Upper lobe of left lung (tissue), 6 donors: ENCODE measurements around the gene CTTNBP2. TPM values are rescaled to one million over a fixed set of nuclear protein-coding genes. Genes with fewer than 3 reads are reported as not detected.

Source experiments
- ATAC-seq, 2 donors: fragments of 200-7000 bp; cut with Tn5 transposase; one replicate each; pipeline ENCODE4 v1.9.1; 2022; ENCODE audit warnings: mild to moderate bottlenecking in 2 of 2, moderate library complexity in 2 of 2; ENCODE audit not compliant: low FRiP score in 2 of 2
- DNase-seq, 2 donors: peaks; one replicate each; pipeline ENCODE4 v3.0.0-alpha.2; 2019 to 2020
- H3K27ac ChIP-seq, 4 donors: fragments of 200-600 bp; sonication (generic); one replicate each; pipeline ENCODE4 v1.5.1; 2016 to 2019
- H3K27me3 ChIP-seq, 4 donors: fragments of 200-600 bp; sonication (generic); one replicate each; pipeline ENCODE4 v1.5.1; 2017 to 2019
- H3K36me3 ChIP-seq, 4 donors: fragments of 200-600 bp; sonication (generic); one replicate each; pipeline ENCODE4 v1.5.1; 2016 to 2019
- H3K4me1 ChIP-seq, 4 donors: fragments of 200-600 bp; sonication (generic); one replicate each; pipeline ENCODE4 v1.5.1; 2018 to 2019
- H3K4me3 ChIP-seq, 4 donors: fragments of 200-600 bp; sonication (generic); one replicate each; pipeline ENCODE4 v1.5.1; 2017 to 2019; ENCODE audit warnings: mild to moderate bottlenecking in 2 of 4, moderate library complexity in 1 of 4
- H3K9me3 ChIP-seq, 4 donors: fragments of 200-600 bp; sonication (generic); one replicate each; pipeline ENCODE4 v1.5.1; 2018 to 2019
- EP300 ChIP-seq, 4 donors: sonication (generic); formaldehyde crosslinking; IDR thresholded peaks; one replicate each; pipeline ENCODE4 v1.5.1; 2017; ENCODE audit warnings: antibody characterized with exemption in 4 of 4, control low read depth in 2 of 4
- POLR2A ChIP-seq, 4 donors: fragments of 450-650 bp; IDR thresholded peaks; one replicate each; pipeline ENCODE4 v1.5.1; 2016 to 2017; ENCODE audit warnings: antibody characterized with exemption in 4 of 4, mild to moderate bottlenecking in 2 of 4
- POLR2AphosphoS5 ChIP-seq, 2 donors: sonication (generic); formaldehyde crosslinking; IDR thresholded peaks; one replicate each; pipeline ENCODE4 v1.5.1; 2017; ENCODE audit warnings: antibody characterized with exemption in 2 of 2
- WGBS, 2 donors: methylation state at CpG; one replicate each; pipeline ENCODE4 v1.1.5; 2017 to 2018; 5-methylcytosine and 5-hydroxymethylcytosine counted together
- total RNA-seq, 6 donors: library from RNA; depleted of rRNA in 4 of 6; stranded (reverse); fragments of >200 nt in 4 of 6; gene quantifications; one replicate each; pipeline versions ENCODE4 v1.1.0 to v1.2.1, GENCODE V29; 2016 to 2021
- TF ChIP-seq, protein P1 (sequence below), 6 experiments: fragments of 450-650 bp in 4 of 6; fragments of 200-600 bp in 2 of 6; sonication (generic) in 2 of 6; IDR thresholded peaks; one replicate each; pipeline ENCODE4 v1.5.1; 2016 to 2019; ENCODE audit warnings: antibody characterized with exemption in 6 of 6
- donor health status: DM: no; HTN: no; CAD: no; lungs with moderate emphysema.
- donor health status: DM: no; HTN: yes; CAD: no; lungs with severe emphysema.

Gene CTTNBP2
- total RNA-seq, 6 donors from 2014 or later = 3.3 to 7.0 (median 5.1) TPM

DNA sequence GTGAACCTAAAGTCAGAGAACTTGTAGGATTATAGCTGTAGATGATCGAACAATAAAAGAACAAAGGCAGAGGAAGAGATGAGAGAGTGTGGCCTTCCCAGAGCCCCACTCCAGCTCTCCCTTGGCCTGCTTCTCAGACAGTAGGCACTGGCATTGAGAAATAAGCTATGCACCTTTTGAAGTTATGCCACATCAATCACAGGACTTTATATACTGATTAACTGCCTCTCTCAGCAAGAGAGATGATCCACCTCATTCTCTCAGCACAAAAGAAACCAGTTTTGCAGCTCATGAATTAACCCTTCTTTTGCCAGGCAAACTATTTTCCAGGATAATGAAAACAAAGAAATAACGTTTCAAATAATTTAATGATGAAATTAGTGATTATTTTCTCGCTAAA is 22.0 kb upstream of the CTTNBP2 start:
- Histone ChIP-seq H3K36me3 (no peaks in the 10 kb centered on the region), H3K9me3 (no peaks in the 10 kb centered on the region), H3K4me3 (no peak overlapping the region), H3K27me3 (no peaks in the 10 kb centered on the region), H3K4me1 (no peaks in the 10 kb centered on the region), H3K27ac (no peak overlapping the region)
- DNase-seq (no peak), ATAC-seq (no peak)
- 86% methylated on average over 3 of the region's 3 CpGs for WGBS, 2 donors
- TF ChIP-seq, protein P1, sequence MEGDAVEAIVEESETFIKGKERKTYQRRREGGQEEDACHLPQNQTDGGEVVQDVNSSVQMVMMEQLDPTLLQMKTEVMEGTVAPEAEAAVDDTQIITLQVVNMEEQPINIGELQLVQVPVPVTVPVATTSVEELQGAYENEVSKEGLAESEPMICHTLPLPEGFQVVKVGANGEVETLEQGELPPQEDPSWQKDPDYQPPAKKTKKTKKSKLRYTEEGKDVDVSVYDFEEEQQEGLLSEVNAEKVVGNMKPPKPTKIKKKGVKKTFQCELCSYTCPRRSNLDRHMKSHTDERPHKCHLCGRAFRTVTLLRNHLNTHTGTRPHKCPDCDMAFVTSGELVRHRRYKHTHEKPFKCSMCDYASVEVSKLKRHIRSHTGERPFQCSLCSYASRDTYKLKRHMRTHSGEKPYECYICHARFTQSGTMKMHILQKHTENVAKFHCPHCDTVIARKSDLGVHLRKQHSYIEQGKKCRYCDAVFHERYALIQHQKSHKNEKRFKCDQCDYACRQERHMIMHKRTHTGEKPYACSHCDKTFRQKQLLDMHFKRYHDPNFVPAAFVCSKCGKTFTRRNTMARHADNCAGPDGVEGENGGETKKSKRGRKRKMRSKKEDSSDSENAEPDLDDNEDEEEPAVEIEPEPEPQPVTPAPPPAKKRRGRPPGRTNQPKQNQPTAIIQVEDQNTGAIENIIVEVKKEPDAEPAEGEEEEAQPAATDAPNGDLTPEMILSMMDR (IDR thresholded peaks at IDR 0.05) = no peak

DNA sequence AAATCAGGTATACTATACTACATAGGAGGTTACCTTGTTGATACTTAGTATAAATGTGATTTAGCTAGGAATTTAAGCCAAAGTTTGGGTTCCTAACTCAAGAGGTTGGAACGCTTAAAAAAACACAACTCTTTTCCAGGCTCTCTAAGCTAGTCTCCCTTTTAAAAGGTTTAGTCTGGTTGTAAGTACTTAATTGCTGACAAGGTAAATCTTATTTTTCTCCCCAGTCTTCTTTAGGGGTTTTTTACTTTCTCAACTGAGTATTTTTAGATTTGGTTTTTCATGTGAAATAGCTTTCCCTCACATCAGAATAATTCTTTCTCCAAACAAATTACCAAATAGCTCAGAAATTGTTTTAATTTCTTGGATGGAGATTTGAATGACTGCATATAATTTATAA is 20.8 kb upstream of the CTTNBP2 start:
- no peaks in the 10 kb centered on the region for H3K9me3 ChIP-seq
- ATAC-seq = no peak
- H3K27me3 ChIP-seq = no peaks in the 10 kb centered on the region
- TF ChIP-seq POLR2AphosphoS5 (IDR thresholded peaks at IDR 0.05) = no peak
- TF ChIP-seq EP300 (IDR thresholded peaks at IDR 0.05) = no peak
- TF ChIP-seq, protein P1 (IDR thresholded peaks at IDR 0.05) = no peak
- TF ChIP-seq POLR2A (IDR thresholded peaks at IDR 0.05) = no peak
- no peak overlapping the region for H3K27ac ChIP-seq
- WGBS, 2 donors = 88 to 95% methylated on average over 1 of the region's 1 CpG
- DNase-seq = no peak
- no peaks in the 10 kb centered on the region for H3K4me1 ChIP-seq
- H3K4me3 ChIP-seq = no peak overlapping the region
- H3K36me3 ChIP-seq = no peaks in the 10 kb centered on the region

DNA sequence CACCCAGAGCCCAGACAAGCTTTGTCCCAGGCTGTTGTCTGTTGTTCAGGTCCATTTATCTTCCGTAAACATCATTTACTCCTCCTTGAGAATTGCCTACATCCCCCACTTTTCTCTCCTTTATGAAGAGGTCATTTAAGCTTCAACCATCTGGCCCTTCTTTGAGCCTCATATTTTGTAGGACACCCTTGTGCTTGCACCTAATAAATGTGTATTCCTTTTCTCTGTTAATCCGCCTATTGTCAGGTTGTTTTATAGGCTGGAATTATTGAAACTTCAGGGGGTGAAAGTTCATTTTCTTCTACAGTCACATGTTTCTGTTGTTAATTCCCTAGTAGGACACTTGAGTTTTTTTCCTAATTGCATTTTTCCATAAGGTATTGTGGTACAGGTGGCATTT is 19.6 kb upstream of the CTTNBP2 start:
- ATAC-seq (no peak), DNase-seq (no peak)
- no peak overlapping the region for H3K4me3 ChIP-seq
- H3K27ac ChIP-seq = no peak overlapping the region
- TF ChIP-seq POLR2AphosphoS5 (IDR thresholded peaks at IDR 0.05) (no peak), EP300 (IDR thresholded peaks at IDR 0.05) (no peak), POLR2A (IDR thresholded peaks at IDR 0.05) (no peak)
- TF ChIP-seq, protein P1 (IDR thresholded peaks at IDR 0.05) = no peak
- H3K9me3 ChIP-seq = no peaks in the 10 kb centered on the region
- 91 to 93% methylated on average over 2 of the region's 2 CpGs for WGBS, 2 donors
- H3K36me3 ChIP-seq = no peaks in the 10 kb centered on the region
- no peaks in the 10 kb centered on the region for H3K27me3 ChIP-seq
- no peaks in the 10 kb centered on the region for H3K4me1 ChIP-seq

DNA sequence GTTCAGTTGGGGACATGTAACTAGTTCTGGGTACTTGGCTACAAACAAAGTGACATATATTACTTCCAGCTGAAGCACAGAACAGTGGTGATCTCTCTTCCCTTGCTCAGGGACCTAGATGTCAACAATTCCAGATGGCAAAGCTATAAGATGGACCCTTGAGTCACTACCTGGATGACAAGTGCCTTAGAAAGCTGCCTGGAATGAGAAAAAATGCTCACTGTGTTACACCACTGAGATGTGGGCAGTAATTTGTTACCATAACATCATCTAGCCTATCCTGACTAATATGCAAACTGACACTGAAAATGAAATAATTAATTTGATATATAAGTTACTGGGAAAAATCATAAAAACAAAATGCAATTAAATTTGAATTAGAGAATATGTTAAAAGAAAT is 16.4 kb upstream of the CTTNBP2 start:
- Histone ChIP-seq H3K9me3 (no peaks in the 10 kb centered on the region), H3K4me3 (no peak overlapping the region), H3K4me1 (no peaks in the 10 kb centered on the region), H3K27ac (no peak overlapping the region), H3K27me3 (no peaks in the 10 kb centered on the region), H3K36me3 (no peaks in the 10 kb centered on the region)
- DNase-seq = no peak
- ATAC-seq = no peak
- TF ChIP-seq POLR2A (IDR thresholded peaks at IDR 0.05) = no peak
- no peak for TF ChIP-seq POLR2AphosphoS5 (IDR thresholded peaks at IDR 0.05)
- no peak for TF ChIP-seq EP300 (IDR thresholded peaks at IDR 0.05)
- TF ChIP-seq, protein P1 (IDR thresholded peaks at IDR 0.05) = no peak

DNA sequence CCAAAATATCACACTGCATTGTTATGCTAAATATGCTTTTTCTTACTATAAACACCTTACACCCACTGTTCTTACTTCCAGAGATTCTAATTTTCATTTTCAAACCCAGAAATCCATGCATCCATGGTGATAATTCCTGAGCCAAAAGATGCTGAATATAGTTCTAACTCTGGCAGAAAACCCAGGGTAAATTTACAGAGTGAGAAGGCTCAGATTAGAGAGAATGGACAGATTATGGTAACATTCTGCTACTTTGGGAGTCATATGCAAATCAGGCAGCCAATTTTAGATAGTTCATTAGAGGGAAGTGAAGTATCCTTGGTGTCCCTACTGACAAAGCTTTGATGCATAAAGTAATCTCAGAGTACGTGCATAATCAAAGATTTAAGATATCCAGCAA is 15.4 kb upstream of the CTTNBP2 start:
- Histone ChIP-seq H3K36me3 (no peaks in the 10 kb centered on the region), H3K4me1 (no peaks in the 10 kb centered on the region), H3K4me3 (no peak overlapping the region), H3K9me3 (no peaks in the 10 kb centered on the region), H3K27ac (no peak overlapping the region), H3K27me3 (no peaks in the 10 kb centered on the region)
- 72 to 88% methylated on average over 1 of the region's 1 CpG for WGBS, 2 donors
- ATAC-seq = no peak
- DNase-seq = no peak
- TF ChIP-seq POLR2AphosphoS5 (IDR thresholded peaks at IDR 0.05) (no peak), EP300 (IDR thresholded peaks at IDR 0.05) (no peak), POLR2A (IDR thresholded peaks at IDR 0.05) (no peak)
- TF ChIP-seq, protein P1 (IDR thresholded peaks at IDR 0.05) = no peak
